Activated T-cell treated with anti-CD3 and anti-CD28 coated beads, Interleukin-2, amount 50 U/mL, for 24 hours (primary cell): Measurements from ENCODE around the gene PARN.
"Not testable (repeated sequence)": the region's sequence is repeated elsewhere in the genome, so short reads cannot be mapped to it uniquely, and the experiment has no call there.

Source experiments
- DNase-seq: peaks from one replicate; pipeline ENCODE4 v3.0.0-alpha.2; 2020
- H3K27ac Mint-ChIP-seq: 2 replicates; pipeline ENCODE4 v1.8.0; 2020; ENCODE audit warnings: mild to moderate bottlenecking, mixed read lengths
- H3K27me3 Mint-ChIP-seq: 2 replicates; pipeline ENCODE4 v1.8.0; 2020; ENCODE audit warnings: mixed read lengths
- H3K36me3 Mint-ChIP-seq: 2 replicates; pipeline ENCODE4 v1.8.0; 2020; ENCODE audit warnings: low read depth, mixed read lengths
- H3K4me1 Mint-ChIP-seq: 2 replicates; pipeline ENCODE4 v1.8.0; 2020; ENCODE audit warnings: low read depth, mixed read lengths
- H3K4me3 Mint-ChIP-seq: 2 replicates; pipeline ENCODE4 v1.8.0; 2020; ENCODE audit warnings: mild to moderate bottlenecking, moderate library complexity, mixed read lengths
- H3K9me3 Mint-ChIP-seq: 2 replicates; pipeline ENCODE4 v1.8.0; 2020; ENCODE audit warnings: mixed read lengths

The PARN gene

DNA sequence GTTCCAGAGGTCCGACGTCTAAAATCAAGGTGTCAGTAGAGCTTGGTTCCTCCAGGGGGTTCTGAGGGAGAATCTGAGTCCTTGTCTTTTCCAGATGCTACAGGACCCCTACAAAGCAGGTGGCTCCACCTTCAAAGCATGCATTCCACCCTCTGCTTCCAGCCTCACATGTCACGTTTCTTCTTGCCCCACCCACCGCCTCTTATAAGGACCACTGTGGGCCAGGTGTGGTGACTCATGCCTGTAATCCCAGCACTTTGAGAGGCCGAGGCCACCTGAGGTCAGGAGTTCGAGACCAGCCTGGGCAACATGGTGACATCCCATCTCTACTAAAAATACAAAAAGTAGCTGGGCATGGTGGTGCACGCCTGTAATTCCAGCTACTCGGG, 227.1 kb downstream of the PARN start:
- H3K4me1 Mint-ChIP-seq, H3K9me3 Mint-ChIP-seq, DNase-seq, H3K27ac Mint-ChIP-seq, H3K36me3 Mint-ChIP-seq, H3K27me3 Mint-ChIP-seq, H3K4me3 Mint-ChIP-seq: not testable (repeated sequence)

DNA sequence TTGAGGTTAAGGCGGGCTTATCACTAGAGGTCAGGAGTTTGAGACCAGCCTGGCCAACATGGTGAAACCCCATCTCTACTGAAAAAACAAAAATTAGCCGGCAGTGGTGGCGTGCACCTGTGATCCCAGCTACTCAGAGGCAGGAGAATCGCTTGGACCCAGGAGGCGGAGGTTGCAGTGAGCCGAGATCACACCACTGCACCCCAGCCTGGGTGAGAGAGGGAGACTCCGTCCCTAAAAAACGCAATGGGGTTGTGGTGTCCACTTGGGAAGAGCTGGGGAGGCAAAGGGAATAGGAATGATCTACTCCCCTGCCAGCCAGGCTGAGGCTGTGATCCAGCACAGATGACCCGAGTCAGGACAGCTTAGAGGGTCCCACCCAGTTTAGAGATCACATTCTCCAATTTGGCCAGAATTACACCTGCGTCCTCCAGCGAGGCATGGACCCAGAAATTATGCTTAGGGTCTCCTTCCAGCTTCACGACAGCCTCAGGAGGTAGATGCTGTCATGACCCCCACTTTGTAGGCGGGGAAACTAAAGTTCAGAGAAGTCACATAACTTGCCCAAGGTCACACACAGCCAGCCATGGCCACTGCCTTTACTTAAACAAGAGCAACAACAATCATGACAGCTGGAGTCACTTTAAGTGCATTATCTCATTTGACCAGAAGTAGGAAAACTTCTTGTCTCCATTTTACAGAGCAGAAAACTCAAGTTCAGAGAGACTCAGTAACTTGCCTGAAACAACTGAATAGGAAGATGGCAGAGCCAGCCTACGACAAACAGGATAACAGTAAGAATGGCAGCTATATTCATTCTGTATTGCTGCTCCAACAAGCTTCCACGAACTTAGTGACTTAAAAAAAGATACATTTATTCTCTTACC, 227.7 kb downstream of the PARN start:
- not testable (repeated sequence) for H3K4me3 Mint-ChIP-seq, H3K9me3 Mint-ChIP-seq, H3K27me3 Mint-ChIP-seq, H3K36me3 Mint-ChIP-seq, DNase-seq, H3K27ac Mint-ChIP-seq, H3K4me1 Mint-ChIP-seq

GRCh38 chr16:14401711-14402061, 228.4 kb downstream of the PARN start:
- not testable (repeated sequence) for H3K4me3 Mint-ChIP-seq, H3K27me3 Mint-ChIP-seq, H3K27ac Mint-ChIP-seq, H3K9me3 Mint-ChIP-seq, H3K4me1 Mint-ChIP-seq, H3K36me3 Mint-ChIP-seq, DNase-seq

GRCh38 chr16:14400978-14401710, 228.9 kb downstream of the PARN start:
- not testable (repeated sequence) for H3K27ac Mint-ChIP-seq, H3K4me1 Mint-ChIP-seq

DNA sequence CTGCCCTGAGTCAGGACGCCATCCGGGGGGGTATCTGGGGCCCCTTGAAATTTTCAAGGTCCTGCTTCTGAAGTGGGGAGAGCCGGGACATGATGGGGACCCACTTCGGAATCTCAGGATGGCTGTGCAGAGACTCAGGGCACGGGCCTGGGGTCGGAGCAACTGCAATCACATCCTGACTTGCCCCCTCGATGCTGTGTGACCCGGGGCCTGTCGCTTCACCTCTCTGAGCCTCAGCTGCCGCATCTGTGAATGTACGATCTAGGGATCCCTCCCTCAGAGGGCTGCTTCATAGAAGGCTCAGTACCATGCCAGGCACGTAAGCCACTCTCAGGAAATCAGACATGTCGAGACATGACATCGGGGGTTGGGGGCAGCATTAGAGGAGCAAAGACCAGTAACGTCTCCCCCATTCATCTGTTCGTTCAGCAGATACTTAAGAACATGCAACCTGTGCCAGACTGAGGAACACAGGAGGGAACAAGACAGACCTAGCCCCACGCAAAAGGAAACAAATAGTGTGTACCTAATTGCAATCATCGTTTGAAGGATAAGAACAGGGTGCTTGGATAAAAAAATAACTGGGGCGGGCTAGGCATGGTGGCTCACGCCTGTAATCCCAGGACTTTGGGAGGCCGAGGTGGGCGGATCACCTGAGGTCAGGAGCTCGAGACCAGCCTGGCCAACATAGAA, 229.6 kb downstream of the PARN start:
- no peak for DNase-seq
- Mint-ChIP-seq H3K36me3 (no peaks in the 10 kb centered on the region), H3K27ac (no peak overlapping the region), H3K9me3 (no peaks in the 10 kb centered on the region), H3K4me3 (no peak overlapping the region), H3K27me3 (peaks cover 2% of the 10 kb centered on the region), H3K4me1 (peaks cover 4% of the 10 kb centered on the region)

More at GRCh38 chr16:14400978-14401710, 228.9 kb downstream of the PARN start:
- DNase-seq, H3K27me3 Mint-ChIP-seq, H3K4me3 Mint-ChIP-seq, H3K9me3 Mint-ChIP-seq, H3K36me3 Mint-ChIP-seq: not testable (repeated sequence)

DNA sequence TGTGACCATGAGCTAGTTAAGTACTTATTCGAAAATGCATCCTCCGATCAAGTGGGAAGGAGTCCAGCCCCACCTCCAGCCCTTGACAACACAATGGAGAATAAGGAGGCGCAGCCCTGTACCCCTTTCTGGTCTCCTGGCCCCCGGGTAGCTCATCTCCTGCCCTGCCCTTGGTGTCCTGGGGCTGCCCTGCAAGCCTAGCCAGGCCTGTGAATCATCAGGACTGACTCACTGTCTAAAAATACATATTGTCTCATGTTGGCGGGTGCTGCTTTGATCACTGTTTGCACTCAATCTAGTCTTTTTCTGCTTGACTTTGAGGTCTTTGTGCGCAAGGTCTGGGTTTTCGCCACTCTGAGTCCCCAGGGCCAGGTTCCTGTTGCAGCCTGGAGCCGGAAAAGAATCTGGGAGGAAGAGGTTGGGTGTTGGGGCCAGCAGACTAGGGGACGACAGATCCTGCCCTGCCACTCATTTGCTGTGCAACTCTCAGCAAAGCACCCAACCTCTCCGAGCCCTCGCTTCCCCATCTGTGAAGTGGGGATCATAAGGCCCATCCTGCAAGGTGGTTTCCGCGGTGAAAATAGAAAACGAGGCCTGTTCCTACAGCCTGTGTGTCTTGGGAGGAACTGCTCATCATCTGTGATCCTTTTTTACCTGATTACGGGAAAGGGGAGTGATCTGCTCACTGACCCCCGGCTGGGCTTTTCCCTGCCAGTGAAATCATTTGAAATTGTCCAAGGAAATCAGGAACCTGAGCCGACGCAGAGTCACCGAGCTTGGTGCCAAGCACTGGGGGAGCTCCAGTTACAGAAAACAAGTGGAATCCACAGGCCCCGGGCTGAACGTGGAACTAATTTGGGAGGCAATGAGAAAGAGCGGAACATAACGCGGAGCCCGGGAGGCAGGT, 230.4 kb downstream of the PARN start:
- Mint-ChIP-seq H3K9me3 (no peaks in the 10 kb centered on the region), H3K36me3 (no peaks in the 10 kb centered on the region), H3K4me3 (no peak overlapping the region), H3K27ac (no peak overlapping the region), H3K27me3 (peaks cover 2% of the 10 kb centered on the region), H3K4me1 (no peaks in the 10 kb centered on the region)
- no peak for DNase-seq

DNA sequence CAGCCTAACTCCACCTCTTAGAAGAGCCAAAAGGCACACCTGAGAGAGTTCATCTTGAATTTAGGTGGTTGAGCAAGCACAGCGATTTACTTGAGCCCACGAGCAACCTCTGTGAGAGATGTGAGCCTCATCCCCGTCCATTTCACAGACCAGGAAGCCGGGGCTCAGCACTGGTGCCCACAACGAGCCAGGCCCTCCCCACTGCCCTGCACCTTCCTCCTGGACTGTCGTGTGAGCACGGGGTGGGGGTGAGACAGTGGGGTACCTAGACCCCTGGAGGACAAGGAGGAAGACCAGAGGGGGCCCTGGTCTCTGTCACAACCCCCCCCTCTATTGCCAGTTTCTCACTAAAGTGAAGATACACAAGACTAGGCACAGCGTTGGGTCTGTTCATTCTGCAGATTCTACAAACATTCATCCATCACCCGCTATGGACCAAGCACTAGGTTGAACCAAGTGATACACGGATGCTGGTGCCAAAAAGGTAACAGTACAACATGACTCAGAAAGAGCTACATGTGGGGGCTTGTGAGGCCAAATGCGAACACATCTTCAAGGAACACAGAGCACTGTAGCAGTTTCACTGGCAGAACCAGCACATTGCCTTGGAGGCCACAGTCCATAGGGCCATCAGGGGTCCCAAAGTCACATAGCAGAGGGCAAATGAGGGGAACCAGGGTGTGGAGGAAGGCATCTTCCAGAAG, 231.9 kb downstream of the PARN start:
- Mint-ChIP-seq H3K27me3 (peaks cover 2% of the 10 kb centered on the region), H3K4me3 (no peak overlapping the region), H3K27ac (no peak overlapping the region), H3K4me1 (no peaks in the 10 kb centered on the region), H3K36me3 (no peaks in the 10 kb centered on the region), H3K9me3 (no peaks in the 10 kb centered on the region)
- DNase-seq, result no peak

DNA sequence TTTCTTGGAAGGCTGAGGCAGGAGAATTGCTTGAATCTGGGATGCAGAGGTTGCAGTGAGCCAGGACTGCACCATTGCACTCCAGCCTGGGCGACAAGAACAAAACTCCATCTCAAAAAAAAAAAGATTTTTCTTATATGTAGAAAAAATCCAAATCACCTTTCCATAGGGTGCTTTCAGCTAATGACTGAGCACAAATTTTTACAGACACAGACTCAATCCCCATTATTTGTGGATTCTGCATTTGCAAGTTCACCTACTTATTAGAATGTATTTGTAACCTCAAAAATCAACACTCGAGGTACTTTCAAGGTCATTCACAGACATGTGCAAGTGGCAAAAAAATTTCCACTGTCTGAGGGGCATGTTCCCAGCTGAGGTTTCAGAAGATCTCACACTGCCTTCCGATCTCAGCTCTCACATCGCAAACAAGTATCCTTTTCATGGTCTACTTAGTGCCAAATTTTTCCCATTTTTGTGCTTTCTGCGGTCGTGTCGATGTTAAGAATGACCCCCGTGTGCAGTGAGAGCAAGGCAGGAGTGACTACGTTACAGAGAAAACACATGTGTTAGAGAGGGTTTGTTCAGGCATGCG, 234.3 kb downstream of the PARN start:
- not testable (repeated sequence) for H3K36me3 Mint-ChIP-seq, DNase-seq, H3K9me3 Mint-ChIP-seq, H3K4me3 Mint-ChIP-seq, H3K4me1 Mint-ChIP-seq, H3K27me3 Mint-ChIP-seq, H3K27ac Mint-ChIP-seq

- H3K9me3 Mint-ChIP-seq, result no peaks in the 10 kb centered on the region
- no peaks in the 10 kb centered on the region for H3K4me1 Mint-ChIP-seq
- H3K27ac Mint-ChIP-seq, result no peak overlapping the region
- no peaks in the 10 kb centered on the region for H3K36me3 Mint-ChIP-seq
- H3K27me3 Mint-ChIP-seq, result no peaks in the 10 kb centered on the region
- no peak overlapping the region for H3K4me3 Mint-ChIP-seq
- DNase-seq, result no peak
Measured at GRCh38 chr16:14394834-14395233, 235.2 kb downstream of the PARN start.

DNA sequence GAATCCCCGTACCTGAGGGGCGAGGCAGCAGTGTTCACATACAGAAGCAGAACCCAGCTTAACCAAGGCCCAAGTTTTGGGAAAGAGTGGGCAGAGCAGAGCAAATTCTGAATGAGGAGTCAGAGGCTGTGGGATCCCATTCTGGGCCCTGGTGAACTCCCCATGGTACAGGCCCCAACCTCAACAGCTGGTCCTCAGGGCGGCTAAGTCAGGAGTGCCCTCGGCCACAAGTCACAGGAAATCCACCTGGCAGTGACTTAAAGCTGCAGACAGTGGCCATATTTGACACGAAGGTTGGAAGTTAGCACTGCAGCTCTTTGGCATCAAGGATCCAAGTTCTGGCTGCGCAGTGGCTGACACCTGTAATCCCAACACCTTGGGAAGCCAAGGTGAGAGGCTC, 237.1 kb downstream of the PARN start:
- Mint-ChIP-seq H3K9me3 (no peaks in the 10 kb centered on the region), H3K36me3 (no peaks in the 10 kb centered on the region), H3K27ac (no peak overlapping the region), H3K27me3 (no peaks in the 10 kb centered on the region), H3K4me1 (no peaks in the 10 kb centered on the region), H3K4me3 (no peak overlapping the region)
- no peak for DNase-seq

GRCh38 chr16:14389359-14389758, 240.7 kb downstream of the PARN start:
- no peaks in the 10 kb centered on the region for H3K27me3 Mint-ChIP-seq
- DNase-seq, result no peak
- no peak overlapping the region for H3K27ac Mint-ChIP-seq
- no peaks in the 10 kb centered on the region for H3K36me3 Mint-ChIP-seq
- H3K4me3 Mint-ChIP-seq, result no peak overlapping the region
- H3K9me3 Mint-ChIP-seq, result no peaks in the 10 kb centered on the region
- no peaks in the 10 kb centered on the region for H3K4me1 Mint-ChIP-seq

GRCh38 chr16:14388243-14388642, 241.8 kb downstream of the PARN start:
- no peak for DNase-seq
- Mint-ChIP-seq H3K4me3 (no peak overlapping the region), H3K9me3 (no peaks in the 10 kb centered on the region), H3K36me3 (no peaks in the 10 kb centered on the region), H3K27ac (no peak overlapping the region), H3K27me3 (no peaks in the 10 kb centered on the region), H3K4me1 (no peaks in the 10 kb centered on the region)

DNA sequence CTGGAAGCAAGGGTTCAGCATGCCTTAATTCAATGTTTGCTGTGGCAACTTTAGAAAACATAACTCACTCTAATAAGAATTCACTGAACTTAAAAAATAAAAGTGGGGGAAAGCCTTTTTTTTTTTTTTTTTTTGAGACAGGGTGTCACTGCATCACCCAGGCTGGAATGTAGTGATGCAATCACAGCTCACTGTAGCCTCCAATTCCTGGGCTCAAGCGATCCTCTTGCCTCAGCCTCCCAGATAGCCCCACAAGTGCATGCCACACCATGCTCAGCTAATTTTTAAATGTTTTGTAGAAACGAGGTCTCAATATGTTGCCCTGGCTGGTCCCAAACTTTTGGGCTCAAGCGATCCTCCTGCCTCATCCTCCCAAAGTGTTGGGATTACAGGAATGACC, 243.9 kb downstream of the PARN start:
- Mint-ChIP-seq H3K36me3 (no peaks in the 10 kb centered on the region), H3K4me1 (no peaks in the 10 kb centered on the region), H3K27ac (no peak overlapping the region), H3K4me3 (no peak overlapping the region), H3K27me3 (no peaks in the 10 kb centered on the region), H3K9me3 (no peaks in the 10 kb centered on the region)
- no peak for DNase-seq
